Fibroblast of villous mesenchyme (primary cell): ENCODE results near the gene GPR62. TPM values are rescaled to one million over a fixed set of nuclear protein-coding genes. Genes with fewer than 3 reads are reported as not detected.
A peak's percentile ranks its signal among the peaks of the same experiment; 100 is the strongest.
"Not testable (repeated sequence)": the region's sequence is repeated elsewhere in the genome, so short reads cannot be mapped to it uniquely, and the experiment has no call there.

Experiments used
- DNase-seq: peaks from one replicate; pipeline ENCODE4 v3.0.0-alpha.2; 2010; ENCODE audit warnings: low read depth
- H3K4me3 ChIP-seq: 2 replicates; pipeline ENCODE4 v1.5.1; 2011; ENCODE audit warnings: low read depth, mild to moderate bottlenecking, low read length
- CTCF ChIP-seq: IDR thresholded peaks from 2 replicates; pipeline ENCODE4 v1.5.1; 2012; ENCODE audit warnings: low read depth, mild to moderate bottlenecking, low read length; ENCODE audit not compliant: insufficient read depth
- total RNA-seq: library from RNA; depleted of rRNA; stranded (reverse); fragments of >200 nt; gene quantifications from 2 replicates; pipeline ENCODE4 v1.2.3, GENCODE V29; 2012

Gene GPR62
- total RNA-seq, 1 donor = under 0.01 TPM

- TF ChIP-seq CTCF = no peak
- no peak overlapping the region for H3K4me3 ChIP-seq
- DNase-seq = no peak
Measured at GRCh38 chr3:51987568-51987967, 32.4 kb downstream of the GPR62 start.

GRCh38 chr3:51988286-51989146 lies 33.3 kb downstream of the GPR62 start:
- no peak overlapping the region for H3K4me3 ChIP-seq
- no peak for TF ChIP-seq CTCF
- no peak for DNase-seq

- not testable (repeated sequence) for H3K4me3 ChIP-seq
Measured at GRCh38 chr3:51990501-51990971, 35.4 kb downstream of the GPR62 start.

GRCh38 chr3:51992017-51992682 lies 37.0 kb downstream of the GPR62 start:
- no peak for DNase-seq
- no peak for TF ChIP-seq CTCF
- H3K4me3 ChIP-seq = no peak overlapping the region

More at GRCh38 chr3:51990501-51990971, 35.4 kb downstream of the GPR62 start:
- DNase-seq = not testable (repeated sequence)

- H3K4me3 ChIP-seq = not testable (repeated sequence)
Measured at GRCh38 chr3:51993657-51994056, 38.5 kb downstream of the GPR62 start.

GRCh38 chr3:51994530-51994929 lies 39.3 kb downstream of the GPR62 start:
- no peak for DNase-seq
- H3K4me3 ChIP-seq = peak overlapping the region; percentile 99
- TF ChIP-seq CTCF = no peak

More at GRCh38 chr3:51993657-51994056, 38.5 kb downstream of the GPR62 start:
- not testable (repeated sequence) for DNase-seq

- TF ChIP-seq CTCF = peak; percentile 35
- DNase-seq = peak; percentile 97
Measured at GRCh38 chr3:51995346-51996163, 40.4 kb downstream of the GPR62 start, which contains the start of gene RPL29. RPL29 (minus strand) TSS chr3:51995895; CDS start chr3:51995461, 434 bp downstream.

More at GRCh38 chr3:51995346-51996163, 40.4 kb downstream of the GPR62 start, which contains the start of gene RPL29:
- peak within 1 kb of the TSS; percentile 99 for H3K4me3 ChIP-seq
